K562 (cell line): ENCODE data around the gene FBXL13. TPM values are rescaled to one million over a fixed set of nuclear protein-coding genes. Genes with fewer than 3 reads are reported as not detected.

Experiments
- GTF2A2 ChIP-seq: IDR thresholded peaks from 2 replicates; pipeline ENCODE4 v1.6.1; 2016; ENCODE audit warnings: mild to moderate bottlenecking, missing genetic modification characterization, missing compliant biosample characterization
- HNRNPLL ChIP-seq: fragments of 200-400 bp; formaldehyde crosslinking; IDR thresholded peaks from 2 replicates; pipeline ENCODE4 v1.6.1; 2017; ENCODE audit warnings: low read length, low read depth, mild to moderate bottlenecking; ENCODE audit not compliant: poor library complexity, severe bottlenecking
- PHF8 ChIP-seq: fragments of 200-600 bp; sonication (generic); IDR thresholded peaks from 2 replicates; pipeline ENCODE4 v1.6.1; 2012; ENCODE audit warnings: mixed run types, mild to moderate bottlenecking, inconsistent platforms, low read length, moderate library complexity, borderline replicate concordance
- POLR2A ChIP-seq: fragments of 450-650 bp; conservative IDR thresholded peaks from 2 replicates; pipeline ENCODE4 v1.6.1; 2016
- PRDM10 ChIP-seq: fragments of 450-650 bp; IDR thresholded peaks from 2 replicates; pipeline ENCODE4 v1.6.1; 2018; ENCODE audit not compliant: partially characterized antibody
- TFAP4 ChIP-seq: sonication (generic); formaldehyde crosslinking; IDR thresholded peaks from 2 replicates; pipeline ENCODE4 v1.8.0; 2022; ENCODE audit warnings: missing genetic modification reagents, mild to moderate bottlenecking, moderate library complexity, borderline replicate concordance
- ZNF24 ChIP-seq: fragments of 450-650 bp; IDR thresholded peaks from 2 replicates; pipeline ENCODE4 v1.6.1; 2016
- polyA plus RNA-seq, 8 experiments: library from polyadenylated mRNA; depleted of rRNA in 4 of 8; stranded (reverse) in 5 of 8; unstranded in 3 of 8; fragments of >200 nt; fragmentation: Nextera tagmentation in 2 of 8; fragmentation: Illumina TruSeq in 1 of 8; extraction: Ambion mirVana in 2 of 8; extraction: Trizol in 1 of 8; gene quantifications; 2 replicates each; pipeline versions ENCODE4 v1.2.1 to v1.2.3, GENCODE V29; 2011 to 2014; ENCODE audit warnings: inconsistent platforms in 1 of 8, missing spikeins in 1 of 8
- total RNA-seq, 7 experiments: library from RNA; depleted of rRNA in 6 of 7; stranded (reverse); fragments of >200 nt in 6 of 7; fragmentation: Illumina TruSeq in 2 of 7; extraction: Trizol in 2 of 7; gene quantifications; 2 replicates each; pipeline versions ENCODE4 v1.2.1 to v1.2.3, GENCODE V29; 2011 to 2021; ENCODE audit warnings: low replicate concordance in 1 of 7
- TF ChIP-seq, protein P1 (sequence below): fragments of 450-650 bp; IDR thresholded peaks from 2 replicates; pipeline ENCODE4 v1.7.0; 2016; ENCODE audit warnings: borderline replicate concordance
- TF ChIP-seq, protein P2 (sequence below): fragments of 450-650 bp; IDR thresholded peaks from 2 replicates; pipeline ENCODE4 v1.6.1; 2016; ENCODE audit warnings: low read depth

The FBXL13 gene
- total and polyA plus RNA-seq, 9 of the 15 experiments (the other 6 are each of a cell fraction or from before 2014, with no cell fraction given) = 16.3 to 55.0 (median 25.4) TPM

DNA sequence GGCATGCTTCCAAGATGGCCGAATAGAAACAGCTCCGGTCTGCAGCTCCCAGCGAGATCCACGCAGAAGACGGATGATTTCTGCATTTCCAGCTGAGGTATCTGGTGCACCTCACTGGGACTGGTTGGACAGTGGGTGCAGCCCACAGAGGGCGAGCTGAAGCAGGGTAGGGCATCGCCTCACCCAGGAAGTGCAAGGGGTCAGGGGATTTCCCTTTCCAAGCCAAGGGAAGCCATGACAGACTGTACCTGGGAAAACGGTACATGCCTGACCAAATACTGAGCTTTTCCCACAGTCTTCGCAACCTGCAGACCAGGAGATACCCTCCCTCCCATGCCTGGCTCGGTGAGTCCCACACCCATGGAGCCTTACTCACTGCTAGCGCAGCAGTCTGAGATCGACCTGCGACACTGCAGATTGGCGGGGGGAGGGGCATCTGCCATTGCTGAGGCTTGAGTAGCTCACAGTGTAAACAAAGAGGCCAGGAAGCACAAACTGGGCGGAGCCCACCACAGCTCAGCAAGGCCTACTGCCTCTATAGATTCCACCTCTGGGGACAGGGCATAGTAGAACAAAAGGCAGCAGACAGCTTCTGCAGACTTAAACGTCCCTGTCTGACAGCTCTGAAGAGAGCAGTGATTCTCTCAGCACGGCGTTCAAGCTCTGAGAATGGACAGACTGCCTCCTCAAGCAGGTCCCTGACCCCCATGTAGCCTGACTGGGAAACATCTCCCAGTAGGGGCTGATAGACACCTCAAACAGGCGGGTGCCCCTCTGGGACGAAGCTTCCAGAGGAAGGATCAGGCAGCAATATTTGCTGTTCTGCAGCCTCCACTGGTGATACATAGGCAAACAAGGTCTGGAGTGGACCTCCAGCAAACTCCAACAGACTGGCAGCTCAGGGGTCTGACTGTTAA, 36.5 kb downstream of the FBXL13 start (continued):
- TF ChIP-seq TFAP4 (peak; percentile 53; the same call in 1 of the 2 replicates), PRDM10 (peak; percentile 38), POLR2A (peak; percentile 87), GTF2A2 (tag) (peak; percentile 38; the same call in 1 of the 2 replicates), HNRNPLL (peak; percentile 23), ZNF24 (peak; percentile 21; the same call in 1 of the 2 replicates), PHF8 (peak; percentile 66; the same call in 1 of the 2 replicates)
- TF ChIP-seq, protein P1, sequence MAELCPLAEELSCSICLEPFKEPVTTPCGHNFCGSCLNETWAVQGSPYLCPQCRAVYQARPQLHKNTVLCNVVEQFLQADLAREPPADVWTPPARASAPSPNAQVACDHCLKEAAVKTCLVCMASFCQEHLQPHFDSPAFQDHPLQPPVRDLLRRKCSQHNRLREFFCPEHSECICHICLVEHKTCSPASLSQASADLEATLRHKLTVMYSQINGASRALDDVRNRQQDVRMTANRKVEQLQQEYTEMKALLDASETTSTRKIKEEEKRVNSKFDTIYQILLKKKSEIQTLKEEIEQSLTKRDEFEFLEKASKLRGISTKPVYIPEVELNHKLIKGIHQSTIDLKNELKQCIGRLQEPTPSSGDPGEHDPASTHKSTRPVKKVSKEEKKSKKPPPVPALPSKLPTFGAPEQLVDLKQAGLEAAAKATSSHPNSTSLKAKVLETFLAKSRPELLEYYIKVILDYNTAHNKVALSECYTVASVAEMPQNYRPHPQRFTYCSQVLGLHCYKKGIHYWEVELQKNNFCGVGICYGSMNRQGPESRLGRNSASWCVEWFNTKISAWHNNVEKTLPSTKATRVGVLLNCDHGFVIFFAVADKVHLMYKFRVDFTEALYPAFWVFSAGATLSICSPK = peak; percentile 85; the same call in 1 of the 2 replicates
- TF ChIP-seq, protein P2, sequence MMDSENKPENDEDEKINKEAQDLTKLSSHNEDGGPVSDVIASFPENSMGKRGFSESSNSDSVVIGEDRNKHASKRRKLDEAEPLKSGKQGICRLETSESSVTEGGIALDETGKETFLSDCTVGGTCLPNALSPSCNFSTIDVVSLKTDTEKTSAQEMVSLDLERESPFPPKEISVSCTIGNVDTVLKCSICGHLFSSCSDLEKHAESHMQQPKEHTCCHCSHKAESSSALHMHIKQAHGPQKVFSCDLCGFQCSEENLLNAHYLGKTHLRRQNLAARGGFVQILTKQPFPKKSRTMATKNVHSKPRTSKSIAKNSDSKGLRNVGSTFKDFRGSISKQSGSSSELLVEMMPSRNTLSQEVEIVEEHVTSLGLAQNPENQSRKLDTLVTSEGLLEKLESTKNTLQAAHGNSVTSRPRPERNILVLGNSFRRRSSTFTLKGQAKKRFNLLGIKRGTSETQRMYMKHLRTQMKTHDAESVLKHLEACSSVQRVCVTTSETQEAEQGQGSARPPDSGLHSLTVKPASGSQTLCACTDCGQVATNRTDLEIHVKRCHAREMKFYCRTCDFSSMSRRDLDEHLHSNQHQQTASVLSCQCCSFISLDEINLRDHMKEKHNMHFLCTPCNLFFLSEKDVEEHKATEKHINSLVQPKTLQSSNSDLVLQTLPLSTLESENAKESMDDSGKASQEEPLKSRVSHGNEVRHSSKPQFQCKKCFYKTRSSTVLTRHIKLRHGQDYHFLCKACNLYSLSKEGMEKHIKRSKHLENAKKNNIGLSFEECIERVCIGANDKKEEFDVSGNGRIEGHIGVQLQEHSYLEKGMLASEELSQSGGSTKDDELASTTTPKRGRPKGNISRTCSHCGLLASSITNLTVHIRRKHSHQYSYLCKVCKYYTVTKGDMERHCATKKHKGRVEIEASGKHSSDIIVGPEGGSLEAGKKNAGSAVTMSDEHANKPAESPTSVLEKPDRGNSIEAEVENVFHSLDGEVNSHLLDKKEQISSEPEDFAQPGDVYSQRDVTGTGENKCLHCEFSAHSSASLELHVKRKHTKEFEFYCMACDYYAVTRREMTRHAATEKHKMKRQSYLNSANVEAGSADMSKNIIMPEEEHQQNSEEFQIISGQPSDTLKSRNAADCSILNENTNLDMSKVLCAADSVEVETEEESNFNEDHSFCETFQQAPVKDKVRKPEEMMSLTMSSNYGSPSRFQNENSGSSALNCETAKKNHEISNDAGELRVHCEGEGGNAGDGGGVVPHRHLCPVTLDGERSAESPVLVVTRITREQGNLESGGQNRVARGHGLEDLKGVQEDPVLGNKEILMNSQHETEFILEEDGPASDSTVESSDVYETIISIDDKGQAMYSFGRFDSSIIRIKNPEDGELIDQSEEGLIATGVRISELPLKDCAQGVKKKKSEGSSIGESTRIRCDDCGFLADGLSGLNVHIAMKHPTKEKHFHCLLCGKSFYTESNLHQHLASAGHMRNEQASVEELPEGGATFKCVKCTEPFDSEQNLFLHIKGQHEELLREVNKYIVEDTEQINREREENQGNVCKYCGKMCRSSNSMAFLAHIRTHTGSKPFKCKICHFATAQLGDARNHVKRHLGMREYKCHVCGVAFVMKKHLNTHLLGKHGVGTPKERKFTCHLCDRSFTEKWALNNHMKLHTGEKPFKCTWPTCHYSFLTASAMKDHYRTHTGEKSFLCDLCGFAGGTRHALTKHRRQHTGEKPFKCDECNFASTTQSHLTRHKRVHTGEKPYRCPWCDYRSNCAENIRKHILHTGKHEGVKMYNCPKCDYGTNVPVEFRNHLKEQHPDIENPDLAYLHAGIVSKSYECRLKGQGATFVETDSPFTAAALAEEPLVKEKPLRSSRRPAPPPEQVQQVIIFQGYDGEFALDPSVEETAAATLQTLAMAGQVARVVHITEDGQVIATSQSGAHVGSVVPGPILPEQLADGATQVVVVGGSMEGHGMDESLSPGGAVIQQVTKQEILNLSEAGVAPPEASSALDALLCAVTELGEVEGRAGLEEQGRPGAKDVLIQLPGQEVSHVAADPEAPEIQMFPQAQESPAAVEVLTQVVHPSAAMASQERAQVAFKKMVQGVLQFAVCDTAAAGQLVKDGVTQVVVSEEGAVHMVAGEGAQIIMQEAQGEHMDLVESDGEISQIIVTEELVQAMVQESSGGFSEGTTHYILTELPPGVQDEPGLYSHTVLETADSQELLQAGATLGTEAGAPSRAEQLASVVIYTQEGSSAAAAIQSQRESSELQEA = peak; percentile 12; the same call in 1 of the 2 replicates
